D721Med (cell line): Measurements from ENCODE around the gene TBX19.
A peak's percentile ranks its signal among the peaks of the same experiment; 100 is the strongest.

Source experiments
- DNase-seq: peaks from one replicate; pipeline ENCODE4 v3.0.0; 2011; ENCODE audit warnings: low spot score; ENCODE audit not compliant: insufficient read length
- FAIRE-seq: peaks from 2 replicates; lab custom pipeline; 2011; peaks lifted over from hg19 to GRCh38; lab: Jason Lieb, UNC
- CTCF ChIP-seq: IDR thresholded peaks from 2 replicates; pipeline ENCODE4 v1.5.1; 2012; ENCODE audit warnings: mild to moderate bottlenecking, control low read depth; ENCODE audit not compliant: insufficient read depth; ENCODE audit errors: missing control alignments

Gene TBX19

GRCh38 chr1:168243636-168244212 lies 37.0 kb upstream of the TBX19 start:
- no peak for TF ChIP-seq CTCF
- FAIRE-seq (no peak), DNase-seq (no peak)

- FAIRE-seq (no peak), DNase-seq (no peak)
- no peak for TF ChIP-seq CTCF
These were observed 35.6 kb upstream of the TBX19 start for GRCh38 chr1:168245042-168245441.

- DNase-seq (no peak), FAIRE-seq (no peak)
- no peak for TF ChIP-seq CTCF
These were observed 34.2 kb upstream of the TBX19 start for GRCh38 chr1:168246506-168246905.

GRCh38 chr1:168252204-168252733 lies 28.4 kb upstream of the TBX19 start:
- DNase-seq = no peak
- peak; percentile 82 for FAIRE-seq
- no peak for TF ChIP-seq CTCF

GRCh38 chr1:168256164-168256563 lies 24.5 kb upstream of the TBX19 start:
- TF ChIP-seq CTCF = no peak
- no peak for FAIRE-seq
- no peak for DNase-seq

- no peak for FAIRE-seq
- TF ChIP-seq CTCF = no peak
- no peak for DNase-seq
These were observed 23.3 kb upstream of the TBX19 start for GRCh38 chr1:168257397-168257796.

GRCh38 chr1:168259567-168259966 lies 21.1 kb upstream of the TBX19 start:
- TF ChIP-seq CTCF = no peak
- DNase-seq (no peak), FAIRE-seq (no peak)
